IMR-90 (cell line): ENCODE data around the gene NEIL3. TPM values are rescaled to one million over a fixed set of nuclear protein-coding genes. Genes with fewer than 3 reads are reported as not detected.

Experiments
- ATAC-seq: fragments of 200-7000 bp; cut with Tn5 transposase; 2 replicates; pipeline ENCODE4 v1.9.1; 2020; ENCODE audit warnings: low read depth, mild to moderate bottlenecking, moderate library complexity
- BruUV-seq: library from RNA; stranded (reverse); fragments of 400-500 nt; replicated peaks from 2 replicates; lab custom pipeline; 2021; lab: Mats Ljungman, UMichigan
- CTCF ChIA-PET: fragments of 300-600 bp; formaldehyde crosslinking; extraction: SDS; loops from one replicate; lab custom pipeline; 2021; ENCODE audit warnings: antibody characterized with exemption; lab: Yijun Ruan, JAX
- POLR2A ChIA-PET: fragments of 300-600 bp; sonication (Branson Sonifier 250); formaldehyde crosslinking; loops from one replicate; lab custom pipeline; 2022; ENCODE audit warnings: antibody characterized with exemption; ENCODE audit not compliant: unreplicated experiment; lab: Charles Lee
- DNase-seq: peaks from one replicate; pipeline ENCODE4 v3.0.0; 2013
- H2AFZ ChIP-seq: replicated peaks from 2 replicates; pipeline ENCODE3; 2013; ENCODE audit warnings: low read length, mild to moderate bottlenecking; ENCODE audit not compliant: poor library complexity
- H2AK5ac ChIP-seq: 2 replicates; pipeline ENCODE4 v1.6.1; 2013; ENCODE audit warnings: low read depth, low read length, inconsistent platforms
- H2AK9ac ChIP-seq: replicated peaks from 2 replicates; pipeline ENCODE3; 2013; ENCODE audit warnings: mild to moderate bottlenecking, low read depth, low read length, moderate library complexity; ENCODE audit not compliant: poor library complexity
- H2BK120ac ChIP-seq: 2 replicates; pipeline ENCODE4 v1.6.1; 2013; ENCODE audit warnings: low read depth, low read length, inconsistent platforms
- H2BK15ac ChIP-seq: 3 replicates; pipeline ENCODE4 v1.6.1; 2013; ENCODE audit warnings: low read depth, low read length, inconsistent platforms
- H2BK20ac ChIP-seq: 2 replicates; pipeline ENCODE4 v1.6.1; 2013; ENCODE audit warnings: low read depth, mild to moderate bottlenecking, inconsistent platforms, low read length, moderate library complexity
- H2BK5ac ChIP-seq: 2 replicates; pipeline ENCODE4 v1.6.1; 2013; ENCODE audit warnings: mild to moderate bottlenecking, low read depth, low read length, inconsistent platforms; ENCODE audit not compliant: poor library complexity, severe bottlenecking
- H3K14ac ChIP-seq: replicated peaks from 2 replicates; pipeline ENCODE4 v1.6.1; 2013; ENCODE audit warnings: low read depth, low read length, inconsistent platforms
- H3K18ac ChIP-seq: 2 replicates; pipeline ENCODE4 v1.6.1; 2013; ENCODE audit warnings: low read depth, low read length, control low read depth
- H3K23ac ChIP-seq: 2 replicates; pipeline ENCODE4 v1.6.1; 2013; ENCODE audit warnings: low read depth, low read length, inconsistent platforms
- H3K27ac ChIP-seq: 2 replicates; pipeline ENCODE4 v1.5.1; 2013; ENCODE audit warnings: mild to moderate bottlenecking, control low read depth, low read length; ENCODE audit not compliant: insufficient read depth
- H3K27me3 ChIP-seq: 2 replicates; pipeline ENCODE4 v1.6.1; 2013; ENCODE audit warnings: low read length; ENCODE audit not compliant: control insufficient read depth, insufficient read depth
- H3K36me3 ChIP-seq: 2 replicates; pipeline ENCODE4 v1.6.1; 2013; ENCODE audit warnings: low read length, mixed read lengths; ENCODE audit not compliant: control insufficient read depth, insufficient read depth
- H3K4ac ChIP-seq: 2 replicates; pipeline ENCODE4 v1.6.1; 2013; ENCODE audit warnings: low read depth, low read length, inconsistent platforms
- H3K4me1 ChIP-seq: 2 replicates; pipeline ENCODE4 v1.6.1; 2013; ENCODE audit warnings: low read length, mixed read lengths; ENCODE audit not compliant: control insufficient read depth, insufficient read depth
- H3K4me2 ChIP-seq: 2 replicates; pipeline ENCODE4 v1.6.1; 2013; ENCODE audit warnings: low read depth, mild to moderate bottlenecking, control low read depth, low read length, moderate library complexity
- H3K4me3 ChIP-seq: 2 replicates; pipeline ENCODE4 v1.5.1; 2013; ENCODE audit warnings: low read depth, mild to moderate bottlenecking, control low read depth, low read length, moderate library complexity; ENCODE audit not compliant: insufficient read depth
- H3K56ac ChIP-seq: 2 replicates; pipeline ENCODE4 v1.6.1; 2013; ENCODE audit warnings: low read length, inconsistent platforms; ENCODE audit not compliant: insufficient read depth; ENCODE audit errors: extremely low read depth
- H3K79me1 ChIP-seq, 2 experiments: 2 replicates each; pipeline ENCODE4 v1.6.1; 2013; ENCODE audit warnings: low read length in 2 of 2, inconsistent platforms in 1 of 2, low read depth in 1 of 2
- H3K9ac ChIP-seq: 2 replicates; pipeline ENCODE4 v1.6.1; 2013; ENCODE audit warnings: low read depth, low read length, control low read depth
- H3K9me1 ChIP-seq: 2 replicates; pipeline ENCODE4 v1.6.1; 2013; ENCODE audit warnings: low read length, inconsistent platforms; ENCODE audit not compliant: insufficient read depth
- H3K9me3 ChIP-seq: 2 replicates; pipeline ENCODE4 v1.6.1; 2013; ENCODE audit warnings: low read length; ENCODE audit not compliant: control insufficient read depth, insufficient read depth
- H4K20me1 ChIP-seq: 2 replicates; pipeline ENCODE4 v1.6.1; 2013; ENCODE audit warnings: low read length, inconsistent platforms; ENCODE audit not compliant: insufficient read depth
- H4K5ac ChIP-seq: 2 replicates; pipeline ENCODE4 v1.6.1; 2013; ENCODE audit warnings: mild to moderate bottlenecking, low read depth, low read length, control low read depth
- H4K8ac ChIP-seq, 2 experiments: 2 replicates each; pipeline ENCODE4 v1.6.1; 2013; ENCODE audit warnings: low read depth in 2 of 2, low read length in 2 of 2, control low read depth in 1 of 2, inconsistent platforms in 1 of 2
- H4K91ac ChIP-seq: 2 replicates; pipeline ENCODE4 v1.6.1; 2013; ENCODE audit warnings: low read depth, low read length, inconsistent platforms; ENCODE audit not compliant: insufficient read depth
- MXI1 ChIP-seq: IDR thresholded peaks from 2 replicates; pipeline ENCODE4 v1.6.1; 2012; ENCODE audit warnings: low read depth, mild to moderate bottlenecking, low read length, moderate library complexity, borderline replicate concordance
- WGBS, 2 experiments: methylation state at CpG; one replicate each; pipeline versions ENCODE4 v1.1.5 to v1.1.7; 2013; ENCODE audit warnings: missing lambda C conversion rate in 2 of 2; ENCODE audit not compliant: insufficient read length in 1 of 2; ENCODE audit errors: extremely low coverage in 2 of 2; 5-methylcytosine and 5-hydroxymethylcytosine counted together
- dilution Hi-C: fragments of 300-500 bp; cut with HindIII; formaldehyde crosslinking; loops from one replicate; pipeline ENCODE4 v1.14.3; 2018; ENCODE audit warnings: low sequenced_read_pairs; ENCODE audit not compliant: unreplicated experiment
- in situ Hi-C: fragments of 300-500 bp; cut with MboI; formaldehyde crosslinking; loops from 3 replicates; pipeline ENCODE4 v1.14.3; 2019; ENCODE audit warnings: low sequenced_read_pairs, inconsistent platforms, mixed read lengths
- intact Hi-C: fragments of 100-400 bp; cut with micrococcal nuclease; formaldehyde crosslinking; loops from 2 replicates; pipeline ENCODE4 v1.10.0; 2022
- polyA plus RNA-seq, 3 experiments: library from polyadenylated mRNA; depleted of rRNA; stranded (reverse); fragments of >200 nt; gene quantifications; 2 replicates each; pipeline ENCODE4 v1.2.3, GENCODE V29; 2012; ENCODE audit warnings: low replicate concordance in 1 of 3
- total RNA-seq: library from RNA; depleted of rRNA; stranded (reverse); fragments of >200 nt; gene quantifications from 2 replicates; pipeline ENCODE4 v1.2.3, GENCODE V29; 2012

NEIL3 gene
- total and polyA plus RNA-seq, 2 of the 4 experiments (the other 2 are of a cell fraction): 4.4 to 7.9 TPM

- H3K9me1 ChIP-seq: no peaks in the 10 kb centered on the region
- ChIA-PET POLR2A (no interaction called here), CTCF (interaction anchor here (0.6 kb wide), 1 partner anchor 9 kb away, joined by 3 read pairs; no protein-coding TSS in a partner anchor)
- H2BK5ac ChIP-seq: no peak overlapping the region
- in situ Hi-C loops (no loop called here), intact Hi-C loops (no loop called here), dilution Hi-C loops (no loop called here)
- H3K79me1 ChIP-seq: no peaks in the 10 kb centered on the region
- WGBS, 2 experiments: no CpG with 5 or more reads among the region's 2 CpGs
- H2BK15ac ChIP-seq: no peak overlapping the region
- H3K4me2 ChIP-seq: no peak overlapping the region
- ATAC-seq (no peak), DNase-seq (no peak)
- no peak overlapping the region for H3K56ac ChIP-seq
- H3K27me3 ChIP-seq: no peaks in the 10 kb centered on the region
- H3K4me1 ChIP-seq: no peaks in the 10 kb centered on the region
- H2AFZ ChIP-seq: no peak overlapping the region
- H4K8ac ChIP-seq: no peak overlapping the region
- H2BK20ac ChIP-seq: no peak overlapping the region
- no peaks in the 10 kb centered on the region for H3K9me3 ChIP-seq
- H3K4me3 ChIP-seq: no peak overlapping the region
- H4K91ac ChIP-seq: no peak overlapping the region
- no peak overlapping the region for H3K9ac ChIP-seq
- no peak overlapping the region for H2AK5ac ChIP-seq
- H3K36me3 ChIP-seq: no peaks in the 10 kb centered on the region
- no peak overlapping the region for H2BK120ac ChIP-seq
- no peak overlapping the region for H4K5ac ChIP-seq
- H3K27ac ChIP-seq: no peak overlapping the region
- H2AK9ac ChIP-seq: no peak overlapping the region
- H3K18ac ChIP-seq: no peak overlapping the region
- BruUV-seq: no TSS peak
- TF ChIP-seq MXI1: no peak
- H3K23ac ChIP-seq: no peak overlapping the region
- H3K4ac ChIP-seq: no peak overlapping the region
- no peaks in the 10 kb centered on the region for H4K20me1 ChIP-seq
- no peak overlapping the region for H3K14ac ChIP-seq
These were observed 44.8 kb upstream of the NEIL3 start for GRCh38 chr4:177264788-177265422.
